ENCODE data around the gene SF3A2. TPM values are rescaled to one million over a fixed set of nuclear protein-coding genes. Genes with fewer than 3 reads are reported as not detected.

The SF3A2 gene
- total and polyA plus RNA-seq, 10 of the 15 experiments (the other 5 are each of a cell fraction or from before 2014, with no cell fraction given) = 0.33 to 143 (median 30.6) TPM

DNA sequence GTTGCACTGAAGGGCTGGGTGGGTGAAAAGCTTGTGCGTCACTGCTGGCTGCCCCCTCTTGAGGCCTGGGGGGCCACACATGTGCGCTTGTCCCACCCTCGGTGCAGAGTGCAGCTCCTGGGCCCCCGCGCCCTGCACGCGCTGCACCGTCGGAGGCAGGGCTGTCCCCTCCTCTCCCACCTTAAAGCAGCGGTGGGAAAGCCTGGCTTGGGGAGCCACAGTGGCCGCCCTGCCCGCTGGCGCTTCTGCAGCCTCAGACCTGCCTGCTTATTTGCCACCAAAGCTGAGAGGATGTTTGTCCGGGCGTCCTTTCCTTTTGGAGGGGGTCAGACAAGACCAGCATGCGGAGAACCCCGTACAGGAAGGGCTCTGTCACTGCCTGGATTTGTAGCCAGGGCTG is 27.2 kb upstream of the SF3A2 start:
- Histone ChIP-seq H3K27me3 (replicated peaks in 1 of 2; ENCODE audit: control insufficient read depth in 2 of 2, insufficient read depth in 2 of 2, low read length in 1 of 2) (no peaks in the 10 kb centered on the region), H3K4me1 (ENCODE audit: control insufficient read depth, insufficient read depth, low read length) (no peaks in the 10 kb centered on the region), H3K79me2 (ENCODE audit: control insufficient read depth, insufficient read depth, low read length) (no peaks in the 10 kb centered on the region), H2AFZ (ENCODE audit: control insufficient read depth, low read depth, low read length) (no peak overlapping the region), H3K4me2 (ENCODE audit: control insufficient read depth, insufficient read depth) (no peak overlapping the region), H4K20me1 (ENCODE audit: control insufficient read depth, insufficient read depth) (no peaks in the 10 kb centered on the region), H3K36me3 (ENCODE audit: control insufficient read depth in 2 of 2, insufficient read depth in 2 of 2, low read length in 1 of 2) (peaks cover 24 to 62% of the 10 kb centered on the region in 2 experiments; a peak in 3 of 4 replicates), H3K9ac (ENCODE audit: control insufficient read depth, insufficient read depth, low read length) (no peak overlapping the region), H3K9me3 (replicated peaks; ENCODE audit: control insufficient read depth, insufficient read depth, low read length) (no peaks in the 10 kb centered on the region), H3K4me3 (no peak overlapping the region), H3K27ac (ENCODE audit: control insufficient read depth, insufficient read depth) (no peak overlapping the region)
- TF ChIP-seq CHD2 (IDR thresholded peaks at IDR 0.05; ENCODE audit: borderline replicate concordance, low read depth, low read length) (no peak), RUNX3 (IDR thresholded peaks at IDR 0.05; ENCODE audit: low read length) (no peak), BCL11A (IDR thresholded peaks at IDR 0.05; ENCODE audit: low read depth, low read length) (no peak), EZH2 (IDR thresholded peaks at IDR 0.05; ENCODE audit: borderline replicate concordance, control insufficient read depth, low read depth, low read length) (no peak), NFYB (IDR thresholded peaks at IDR 0.05; ENCODE audit: insufficient read depth, low read depth, low read length) (no peak), SPI1 (IDR thresholded peaks at IDR 0.05; ENCODE audit: borderline replicate concordance, insufficient read depth, low read depth, low read length) (no peak), YY1 (IDR thresholded peaks at IDR 0.05; ENCODE audit: low read depth, low read length) (no peak)
- TF ChIP-seq, protein P1, sequence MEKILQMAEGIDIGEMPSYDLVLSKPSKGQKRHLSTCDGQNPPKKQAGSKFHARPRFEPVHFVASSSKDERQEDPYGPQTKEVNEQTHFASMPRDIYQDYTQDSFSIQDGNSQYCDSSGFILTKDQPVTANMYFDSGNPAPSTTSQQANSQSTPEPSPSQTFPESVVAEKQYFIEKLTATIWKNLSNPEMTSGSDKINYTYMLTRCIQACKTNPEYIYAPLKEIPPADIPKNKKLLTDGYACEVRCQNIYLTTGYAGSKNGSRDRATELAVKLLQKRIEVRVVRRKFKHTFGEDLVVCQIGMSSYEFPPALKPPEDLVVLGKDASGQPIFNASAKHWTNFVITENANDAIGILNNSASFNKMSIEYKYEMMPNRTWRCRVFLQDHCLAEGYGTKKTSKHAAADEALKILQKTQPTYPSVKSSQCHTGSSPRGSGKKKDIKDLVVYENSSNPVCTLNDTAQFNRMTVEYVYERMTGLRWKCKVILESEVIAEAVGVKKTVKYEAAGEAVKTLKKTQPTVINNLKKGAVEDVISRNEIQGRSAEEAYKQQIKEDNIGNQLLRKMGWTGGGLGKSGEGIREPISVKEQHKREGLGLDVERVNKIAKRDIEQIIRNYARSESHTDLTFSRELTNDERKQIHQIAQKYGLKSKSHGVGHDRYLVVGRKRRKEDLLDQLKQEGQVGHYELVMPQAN (conservative IDR thresholded peaks at IDR 0.05) = no peak
- TF ChIP-seq, protein P2, sequence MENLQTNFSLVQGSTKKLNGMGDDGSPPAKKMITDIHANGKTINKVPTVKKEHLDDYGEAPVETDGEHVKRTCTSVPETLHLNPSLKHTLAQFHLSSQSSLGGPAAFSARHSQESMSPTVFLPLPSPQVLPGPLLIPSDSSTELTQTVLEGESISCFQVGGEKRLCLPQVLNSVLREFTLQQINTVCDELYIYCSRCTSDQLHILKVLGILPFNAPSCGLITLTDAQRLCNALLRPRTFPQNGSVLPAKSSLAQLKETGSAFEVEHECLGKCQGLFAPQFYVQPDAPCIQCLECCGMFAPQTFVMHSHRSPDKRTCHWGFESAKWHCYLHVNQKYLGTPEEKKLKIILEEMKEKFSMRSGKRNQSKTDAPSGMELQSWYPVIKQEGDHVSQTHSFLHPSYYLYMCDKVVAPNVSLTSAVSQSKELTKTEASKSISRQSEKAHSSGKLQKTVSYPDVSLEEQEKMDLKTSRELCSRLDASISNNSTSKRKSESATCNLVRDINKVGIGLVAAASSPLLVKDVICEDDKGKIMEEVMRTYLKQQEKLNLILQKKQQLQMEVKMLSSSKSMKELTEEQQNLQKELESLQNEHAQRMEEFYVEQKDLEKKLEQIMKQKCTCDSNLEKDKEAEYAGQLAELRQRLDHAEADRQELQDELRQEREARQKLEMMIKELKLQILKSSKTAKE (IDR thresholded peaks at IDR 0.05; ENCODE audit: low read depth, poor library complexity, severe bottlenecking) = no peak
- TF ChIP-seq, protein P3, sequence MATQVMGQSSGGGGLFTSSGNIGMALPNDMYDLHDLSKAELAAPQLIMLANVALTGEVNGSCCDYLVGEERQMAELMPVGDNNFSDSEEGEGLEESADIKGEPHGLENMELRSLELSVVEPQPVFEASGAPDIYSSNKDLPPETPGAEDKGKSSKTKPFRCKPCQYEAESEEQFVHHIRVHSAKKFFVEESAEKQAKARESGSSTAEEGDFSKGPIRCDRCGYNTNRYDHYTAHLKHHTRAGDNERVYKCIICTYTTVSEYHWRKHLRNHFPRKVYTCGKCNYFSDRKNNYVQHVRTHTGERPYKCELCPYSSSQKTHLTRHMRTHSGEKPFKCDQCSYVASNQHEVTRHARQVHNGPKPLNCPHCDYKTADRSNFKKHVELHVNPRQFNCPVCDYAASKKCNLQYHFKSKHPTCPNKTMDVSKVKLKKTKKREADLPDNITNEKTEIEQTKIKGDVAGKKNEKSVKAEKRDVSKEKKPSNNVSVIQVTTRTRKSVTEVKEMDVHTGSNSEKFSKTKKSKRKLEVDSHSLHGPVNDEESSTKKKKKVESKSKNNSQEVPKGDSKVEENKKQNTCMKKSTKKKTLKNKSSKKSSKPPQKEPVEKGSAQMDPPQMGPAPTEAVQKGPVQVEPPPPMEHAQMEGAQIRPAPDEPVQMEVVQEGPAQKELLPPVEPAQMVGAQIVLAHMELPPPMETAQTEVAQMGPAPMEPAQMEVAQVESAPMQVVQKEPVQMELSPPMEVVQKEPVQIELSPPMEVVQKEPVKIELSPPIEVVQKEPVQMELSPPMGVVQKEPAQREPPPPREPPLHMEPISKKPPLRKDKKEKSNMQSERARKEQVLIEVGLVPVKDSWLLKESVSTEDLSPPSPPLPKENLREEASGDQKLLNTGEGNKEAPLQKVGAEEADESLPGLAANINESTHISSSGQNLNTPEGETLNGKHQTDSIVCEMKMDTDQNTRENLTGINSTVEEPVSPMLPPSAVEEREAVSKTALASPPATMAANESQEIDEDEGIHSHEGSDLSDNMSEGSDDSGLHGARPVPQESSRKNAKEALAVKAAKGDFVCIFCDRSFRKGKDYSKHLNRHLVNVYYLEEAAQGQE (IDR thresholded peaks at IDR 0.05; ENCODE audit: low read depth, low read length) = no peak
- TF ChIP-seq, protein P4, sequence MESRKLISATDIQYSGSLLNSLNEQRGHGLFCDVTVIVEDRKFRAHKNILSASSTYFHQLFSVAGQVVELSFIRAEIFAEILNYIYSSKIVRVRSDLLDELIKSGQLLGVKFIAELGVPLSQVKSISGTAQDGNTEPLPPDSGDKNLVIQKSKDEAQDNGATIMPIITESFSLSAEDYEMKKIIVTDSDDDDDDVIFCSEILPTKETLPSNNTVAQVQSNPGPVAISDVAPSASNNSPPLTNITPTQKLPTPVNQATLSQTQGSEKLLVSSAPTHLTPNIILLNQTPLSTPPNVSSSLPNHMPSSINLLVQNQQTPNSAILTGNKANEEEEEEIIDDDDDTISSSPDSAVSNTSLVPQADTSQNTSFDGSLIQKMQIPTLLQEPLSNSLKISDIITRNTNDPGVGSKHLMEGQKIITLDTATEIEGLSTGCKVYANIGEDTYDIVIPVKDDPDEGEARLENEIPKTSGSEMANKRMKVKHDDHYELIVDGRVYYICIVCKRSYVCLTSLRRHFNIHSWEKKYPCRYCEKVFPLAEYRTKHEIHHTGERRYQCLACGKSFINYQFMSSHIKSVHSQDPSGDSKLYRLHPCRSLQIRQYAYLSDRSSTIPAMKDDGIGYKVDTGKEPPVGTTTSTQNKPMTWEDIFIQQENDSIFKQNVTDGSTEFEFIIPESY (IDR thresholded peaks at IDR 0.05) = no peak
- CTCF ChIA-PET = interaction anchor here (0.6 kb wide), 1 partner anchor 30 kb away, joined by 3 read pairs; no protein-coding TSS in a partner anchor
- intact Hi-C loops (cut with micrococcal nuclease; ENCODE audit: unreplicated experiment) (no loop called here), in situ Hi-C loops (cut with MboI) (no loop called here)
- no peak for DNase-seq (ENCODE audit: low read depth, low spot score)
- POLR2A ChIA-PET = no interaction called here
- no peak for FAIRE-seq
- RAD21 ChIA-PET (ENCODE audit: unreplicated experiment) = no interaction called here
- SMC1A ChIA-PET (ENCODE audit: uncharacterized antibody, unreplicated experiment) = no interaction called here
- WGBS (ENCODE audit: insufficient coverage, insufficient replicate concordance, low lambda C conversion rate, missing lambda C conversion rate) = 100% methylated on average over 17 of the region's 17 CpGs
- ATAC-seq = no peak
- no TSS peak for BruUV-seq (replicated peaks)
